Lower lobe of right lung (tissue), 2 donors: Measurements from ENCODE around the gene SYNDIG1. TPM values are rescaled to one million over a fixed set of nuclear protein-coding genes. Genes with fewer than 3 reads are reported as not detected.

Experiments used
- ATAC-seq, 2 donors: fragments of 200-7000 bp; cut with Tn5 transposase; one replicate each; pipeline ENCODE4 v1.9.1; 2020 to 2022; ENCODE audit warnings: mild to moderate bottlenecking in 2 of 2, moderate library complexity in 2 of 2
- DNase-seq: peaks from one replicate; pipeline ENCODE4 v3.0.0-alpha.2; 2020
- H3K27ac ChIP-seq: fragments of 200-600 bp; one replicate; pipeline ENCODE4 v1.8.0; 2022
- H3K27me3 ChIP-seq: fragments of 200-600 bp; one replicate; pipeline ENCODE4 v1.8.0; 2022; ENCODE audit warnings: low read depth
- H3K36me3 ChIP-seq: fragments of 200-600 bp; one replicate; pipeline ENCODE4 v1.8.0; 2022; ENCODE audit warnings: mild to moderate bottlenecking
- H3K4me1 ChIP-seq: fragments of 200-600 bp; one replicate; pipeline ENCODE4 v1.8.0; 2022
- H3K4me3 ChIP-seq: fragments of 200-600 bp; one replicate; pipeline ENCODE4 v1.8.0; 2022; ENCODE audit warnings: mild to moderate bottlenecking
- H3K9me3 ChIP-seq: fragments of 200-600 bp; one replicate; pipeline ENCODE4 v1.8.0; 2022
- intact Hi-C: fragments of 100-400 bp; cut with DNase I; formaldehyde crosslinking; loops from one replicate; pipeline ENCODE4 v1.11.0; 2022
- total RNA-seq: library from RNA; stranded (reverse); fragmentation: NEBNext Ultra II Directional; extraction: Animal tissue kit (Norgen Biotek cat#: 25700); gene quantifications from one replicate; pipeline ENCODE4 v1.2.1, GENCODE V29; 2021
- TF ChIP-seq, protein P1 (sequence below): fragments of 200-600 bp; IDR thresholded peaks from one replicate; pipeline ENCODE4 v1.8.0; 2022; ENCODE audit warnings: antibody characterized with exemption, mild to moderate bottlenecking
- donor health status: DM: no; HTN: yes; CAD: no; lungs with severe emphysema.

SYNDIG1 gene
- total RNA-seq, 1 donor from 2014 or later: 0.15 TPM

DNA sequence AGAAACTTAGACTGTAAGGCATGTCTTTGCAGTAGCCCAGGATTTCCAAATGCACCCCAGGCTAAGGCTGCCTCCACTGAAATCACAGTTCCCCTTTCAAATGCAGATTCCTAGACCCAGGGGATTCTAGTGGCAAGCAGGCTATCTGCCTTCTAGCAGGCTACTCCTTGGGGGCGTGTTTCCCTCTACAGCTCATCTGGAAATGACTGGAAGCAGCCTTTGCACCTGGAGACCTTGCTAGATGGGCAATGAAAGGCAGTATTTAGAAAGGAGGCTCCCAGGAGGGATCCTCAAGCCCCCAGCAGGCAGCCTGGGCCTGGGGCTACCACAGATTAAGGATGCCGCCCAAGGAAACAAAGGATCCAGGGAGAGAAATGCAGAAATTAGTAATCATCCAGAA is 26.0 kb upstream of the SYNDIG1 start:
- Histone ChIP-seq H3K9me3 (no peaks in the 10 kb centered on the region), H3K36me3 (no peaks in the 10 kb centered on the region), H3K27me3 (peaks cover 6% of the 10 kb centered on the region), H3K4me3 (no peak overlapping the region), H3K4me1 (no peaks in the 10 kb centered on the region), H3K27ac (no peak overlapping the region)
- intact Hi-C loops: no loop called here
- DNase-seq (no peak), ATAC-seq (no peak)
- TF ChIP-seq, protein P1, sequence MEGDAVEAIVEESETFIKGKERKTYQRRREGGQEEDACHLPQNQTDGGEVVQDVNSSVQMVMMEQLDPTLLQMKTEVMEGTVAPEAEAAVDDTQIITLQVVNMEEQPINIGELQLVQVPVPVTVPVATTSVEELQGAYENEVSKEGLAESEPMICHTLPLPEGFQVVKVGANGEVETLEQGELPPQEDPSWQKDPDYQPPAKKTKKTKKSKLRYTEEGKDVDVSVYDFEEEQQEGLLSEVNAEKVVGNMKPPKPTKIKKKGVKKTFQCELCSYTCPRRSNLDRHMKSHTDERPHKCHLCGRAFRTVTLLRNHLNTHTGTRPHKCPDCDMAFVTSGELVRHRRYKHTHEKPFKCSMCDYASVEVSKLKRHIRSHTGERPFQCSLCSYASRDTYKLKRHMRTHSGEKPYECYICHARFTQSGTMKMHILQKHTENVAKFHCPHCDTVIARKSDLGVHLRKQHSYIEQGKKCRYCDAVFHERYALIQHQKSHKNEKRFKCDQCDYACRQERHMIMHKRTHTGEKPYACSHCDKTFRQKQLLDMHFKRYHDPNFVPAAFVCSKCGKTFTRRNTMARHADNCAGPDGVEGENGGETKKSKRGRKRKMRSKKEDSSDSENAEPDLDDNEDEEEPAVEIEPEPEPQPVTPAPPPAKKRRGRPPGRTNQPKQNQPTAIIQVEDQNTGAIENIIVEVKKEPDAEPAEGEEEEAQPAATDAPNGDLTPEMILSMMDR: no peak

DNA sequence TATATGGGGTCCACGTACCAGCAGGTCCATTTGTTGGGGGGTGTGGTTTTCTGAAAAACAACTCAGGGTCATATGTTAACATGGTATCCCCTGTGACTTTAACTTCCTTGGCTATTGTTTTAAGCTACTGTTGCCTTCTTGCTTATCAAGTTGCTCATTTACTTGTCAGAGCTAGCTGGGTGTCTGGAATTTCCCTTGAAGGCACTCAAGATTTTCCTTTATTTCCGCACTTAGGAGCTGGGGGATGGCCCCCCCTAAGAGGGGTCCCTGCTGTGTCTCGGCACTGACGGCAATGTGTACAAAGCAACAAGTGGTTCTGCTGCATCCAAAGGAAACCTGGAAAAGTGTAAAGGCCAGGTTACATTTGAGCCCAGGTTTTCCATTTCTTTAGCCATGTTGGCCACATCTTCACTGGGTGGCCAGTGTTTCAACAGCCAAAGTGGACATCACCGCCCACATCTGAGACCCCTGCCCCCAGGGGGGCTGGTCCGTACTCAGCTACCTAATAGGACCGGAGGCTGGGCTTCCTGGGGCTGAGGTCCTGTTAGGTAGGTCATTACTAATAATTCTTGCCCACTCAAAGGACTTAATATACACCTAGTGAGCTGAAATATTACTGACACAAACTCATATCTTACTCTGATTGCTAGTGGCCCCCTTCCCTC is 24.8 kb upstream of the SYNDIG1 start:
- intact Hi-C loops: loop anchor here (1.0 kb wide), 1 partner anchor 7 kb away; no protein-coding TSS in a partner anchor
- Histone ChIP-seq H3K4me3 (no peak overlapping the region), H3K36me3 (no peaks in the 10 kb centered on the region), H3K9me3 (no peaks in the 10 kb centered on the region), H3K27ac (no peak overlapping the region), H3K4me1 (no peaks in the 10 kb centered on the region), H3K27me3 (peaks cover 3% of the 10 kb centered on the region)
- ATAC-seq: no peak
- TF ChIP-seq, protein P1: no peak
- DNase-seq: no peak

DNA sequence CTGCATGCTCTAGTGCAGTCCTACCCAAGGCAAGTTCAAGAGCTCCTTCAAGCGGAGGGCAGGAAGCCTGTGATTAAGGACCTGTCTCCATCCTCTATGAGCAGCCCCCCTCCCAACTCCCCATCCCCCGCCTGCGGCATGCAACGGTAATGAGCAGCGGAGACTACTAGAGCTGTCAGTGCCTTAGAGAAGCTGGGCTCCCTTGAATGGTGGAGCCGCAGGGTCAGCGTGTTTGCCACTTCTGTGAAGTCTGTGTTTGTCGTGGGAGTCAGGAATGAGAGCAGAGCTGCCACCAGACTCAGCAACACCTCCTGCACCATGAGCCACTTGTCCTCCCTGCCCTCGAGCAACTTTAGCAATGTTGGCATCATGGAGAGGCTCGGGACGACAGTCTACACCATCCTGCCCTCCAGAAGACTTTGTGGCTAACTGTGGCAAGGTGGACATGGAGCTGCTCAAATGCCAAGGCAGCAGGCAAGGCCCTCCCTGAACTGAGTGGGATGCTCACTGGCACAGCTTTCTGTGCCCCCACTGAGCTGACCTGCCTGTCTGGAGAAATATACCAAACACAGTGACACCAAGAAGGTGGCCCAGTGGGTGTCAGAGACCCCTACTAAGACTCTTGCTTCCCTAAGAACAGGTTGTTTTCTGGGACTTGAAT is 23.8 kb upstream of the SYNDIG1 start:
- H3K4me3 ChIP-seq: no peak overlapping the region
- TF ChIP-seq, protein P1: no peak
- no peaks in the 10 kb centered on the region for H3K4me1 ChIP-seq
- no peaks in the 10 kb centered on the region for H3K36me3 ChIP-seq
- intact Hi-C loops: loop anchor here (1.0 kb wide), 1 partner anchor 8 kb away; no protein-coding TSS in a partner anchor
- no peak for DNase-seq
- no peak overlapping the region for H3K27ac ChIP-seq
- no peak for ATAC-seq
- H3K9me3 ChIP-seq: no peaks in the 10 kb centered on the region
- H3K27me3 ChIP-seq: peaks cover 3% of the 10 kb centered on the region

DNA sequence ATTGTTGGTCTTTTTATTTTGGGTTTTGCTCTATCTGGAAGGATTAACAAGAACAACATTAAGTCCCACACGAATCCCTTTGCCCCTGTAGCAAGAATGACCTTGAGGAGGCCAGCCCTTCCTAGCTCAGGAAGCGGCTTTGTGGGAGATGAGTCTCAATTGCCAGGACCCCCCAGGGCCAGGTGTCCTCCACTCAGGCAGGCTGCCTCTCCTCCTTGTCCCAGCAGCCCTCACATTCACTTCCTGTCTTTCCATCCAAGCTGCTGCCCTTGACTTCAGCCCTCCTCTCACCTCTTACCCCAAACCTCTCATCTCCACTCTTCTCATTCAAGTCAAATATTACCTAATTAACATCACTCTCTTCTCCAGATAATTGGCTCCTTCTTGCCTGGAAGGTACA is 22.6 kb upstream of the SYNDIG1 start:
- H3K36me3 ChIP-seq: no peaks in the 10 kb centered on the region
- no peak for ATAC-seq
- TF ChIP-seq, protein P1: no peak
- DNase-seq: no peak
- intact Hi-C loops: no loop called here
- no peaks in the 10 kb centered on the region for H3K9me3 ChIP-seq
- peaks cover 3% of the 10 kb centered on the region for H3K27me3 ChIP-seq
- H3K27ac ChIP-seq: no peak overlapping the region
- no peak overlapping the region for H3K4me3 ChIP-seq
- H3K4me1 ChIP-seq: no peaks in the 10 kb centered on the region

DNA sequence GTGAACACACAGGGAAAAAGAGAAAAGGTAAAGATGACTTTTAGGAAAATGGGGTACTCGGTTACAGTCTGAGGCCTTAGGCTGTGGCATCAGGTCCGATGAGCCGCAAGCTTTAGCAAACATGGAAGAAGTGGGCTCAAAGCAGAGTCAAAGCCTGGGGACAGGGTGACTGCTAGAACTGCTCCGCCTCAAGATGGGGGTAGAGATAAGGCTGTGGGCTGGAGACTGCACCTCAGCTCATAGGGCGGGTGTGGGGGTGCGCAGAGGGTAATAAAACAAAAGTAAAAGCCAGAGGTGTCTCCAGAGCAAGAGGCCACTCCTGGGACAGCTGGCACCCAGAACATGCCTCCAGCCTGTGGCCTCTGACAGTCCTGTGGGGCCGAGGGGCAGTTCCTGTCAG is 21.3 kb upstream of the SYNDIG1 start:
- Histone ChIP-seq H3K27me3 (peaks cover 3% of the 10 kb centered on the region), H3K4me1 (no peaks in the 10 kb centered on the region), H3K27ac (no peak overlapping the region), H3K36me3 (no peaks in the 10 kb centered on the region), H3K9me3 (no peaks in the 10 kb centered on the region), H3K4me3 (no peak overlapping the region)
- intact Hi-C loops: no loop called here
- TF ChIP-seq, protein P1: no peak
- DNase-seq (no peak), ATAC-seq (no peak)
